H1 (cell line): Measurements from ENCODE around the gene C1orf56. TPM values are rescaled to one million over a fixed set of nuclear protein-coding genes. Genes with fewer than 3 reads are reported as not detected.

ENCODE experiments used
- JUND ChIP-seq: IDR thresholded peaks from 2 replicates; pipeline ENCODE4 v1.6.1; 2011; ENCODE audit warnings: mild to moderate bottlenecking, improper control_type of control experiment, low read length
- POU5F1 ChIP-seq: IDR thresholded peaks from 2 replicates; pipeline ENCODE4 v1.6.1; 2011; ENCODE audit warnings: low read depth, mild to moderate bottlenecking, low read length, moderate library complexity
- SIRT6 ChIP-seq: IDR thresholded peaks from one replicate; pipeline ENCODE4 v1.7.1; 2012; ENCODE audit warnings: low read length, inconsistent platforms
- YY1 ChIP-seq: IDR thresholded peaks from 2 replicates; pipeline ENCODE4 v1.6.1; 2011; ENCODE audit warnings: low read depth, mild to moderate bottlenecking, low read length
- polyA plus RNA-seq, 7 experiments: library from polyadenylated mRNA; depleted of rRNA in 3 of 7; stranded (reverse) in 5 of 7; unstranded in 2 of 7; fragments of >200 nt in 5 of 7; fragments of 200-250 nt in 2 of 7; gene quantifications; 1 replicate in 5 of 7; 2 replicates in 1 of 7; 4 replicates in 1 of 7; pipeline versions ENCODE4 v1.2.1 to v1.2.3, GENCODE V29; 2011 to 2013; ENCODE audit warnings: missing spikeins in 2 of 7, mixed read lengths in 2 of 7
- total RNA-seq: library from RNA; stranded (reverse); fragmentation: NEBNext Ultra II Directional; extraction: Animal tissue kit (Norgen Biotek cat#: 25700); gene quantifications from 2 replicates; pipeline ENCODE4 v1.2.1, GENCODE V29; 2021
- TF ChIP-seq, protein P1 (sequence below): fragments of 300-600 bp; sonication (generic); IDR thresholded peaks from 2 replicates; pipeline ENCODE4 v1.7.1; 2012; ENCODE audit warnings: low read length, moderate library complexity, mild to moderate bottlenecking, inconsistent platforms; ENCODE audit not compliant: insufficient replicate concordance

C1orf56 gene
- total and polyA plus RNA-seq, 2 of the 8 experiments (the other 6 are each of a cell fraction or from before 2014, with no cell fraction given), result 3.0 to 3.4 TPM

DNA sequence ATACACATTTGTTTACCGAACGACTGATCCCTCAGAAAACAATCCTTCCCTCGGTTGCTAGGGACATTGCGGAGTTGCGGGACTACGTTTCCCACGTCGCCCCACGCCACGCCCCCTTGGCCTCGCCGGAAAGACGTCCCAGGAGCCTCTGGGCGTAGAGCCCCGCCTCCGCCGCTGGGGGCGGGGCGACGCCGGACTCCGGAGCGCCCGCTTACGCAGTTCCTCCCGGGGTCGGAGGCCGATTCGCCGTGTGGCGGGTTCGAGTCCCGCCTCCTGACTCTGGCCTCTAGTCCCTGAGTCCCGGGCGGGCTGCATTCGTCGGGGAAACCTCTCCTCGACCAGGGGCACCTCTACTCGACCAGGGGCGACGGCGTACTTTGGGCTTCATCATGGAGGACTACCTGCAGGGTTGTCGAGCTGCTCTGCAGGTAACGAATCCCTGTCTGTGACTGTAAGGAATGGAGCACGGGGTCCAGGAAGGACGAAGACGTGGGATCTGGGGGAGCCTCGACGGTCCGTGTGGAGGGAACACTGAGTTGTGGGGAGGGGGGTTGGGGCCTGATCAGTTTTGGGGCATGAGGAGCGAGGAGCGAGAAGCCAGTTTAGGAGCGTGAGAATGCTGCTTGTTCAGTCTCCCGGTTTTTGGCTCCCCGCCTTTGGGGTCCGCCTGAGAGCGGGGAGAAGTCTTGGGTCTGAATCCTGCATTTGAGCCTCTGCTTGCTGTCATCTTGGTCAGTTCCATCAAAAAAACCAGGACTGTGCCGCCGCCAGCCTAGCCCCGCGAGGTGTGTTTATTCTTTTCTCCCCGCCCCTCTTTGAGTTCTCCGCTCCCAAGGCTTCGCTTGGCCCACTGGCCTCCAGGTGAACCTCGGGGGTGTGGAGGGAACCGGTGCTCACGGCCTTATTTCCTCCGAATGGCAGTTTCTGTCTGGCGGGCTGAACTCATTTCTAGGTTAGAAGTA lies 39.0 kb upstream of the C1orf56 start, which contains the start of gene PRUNE1 (continued):
- TF ChIP-seq, protein P1, sequence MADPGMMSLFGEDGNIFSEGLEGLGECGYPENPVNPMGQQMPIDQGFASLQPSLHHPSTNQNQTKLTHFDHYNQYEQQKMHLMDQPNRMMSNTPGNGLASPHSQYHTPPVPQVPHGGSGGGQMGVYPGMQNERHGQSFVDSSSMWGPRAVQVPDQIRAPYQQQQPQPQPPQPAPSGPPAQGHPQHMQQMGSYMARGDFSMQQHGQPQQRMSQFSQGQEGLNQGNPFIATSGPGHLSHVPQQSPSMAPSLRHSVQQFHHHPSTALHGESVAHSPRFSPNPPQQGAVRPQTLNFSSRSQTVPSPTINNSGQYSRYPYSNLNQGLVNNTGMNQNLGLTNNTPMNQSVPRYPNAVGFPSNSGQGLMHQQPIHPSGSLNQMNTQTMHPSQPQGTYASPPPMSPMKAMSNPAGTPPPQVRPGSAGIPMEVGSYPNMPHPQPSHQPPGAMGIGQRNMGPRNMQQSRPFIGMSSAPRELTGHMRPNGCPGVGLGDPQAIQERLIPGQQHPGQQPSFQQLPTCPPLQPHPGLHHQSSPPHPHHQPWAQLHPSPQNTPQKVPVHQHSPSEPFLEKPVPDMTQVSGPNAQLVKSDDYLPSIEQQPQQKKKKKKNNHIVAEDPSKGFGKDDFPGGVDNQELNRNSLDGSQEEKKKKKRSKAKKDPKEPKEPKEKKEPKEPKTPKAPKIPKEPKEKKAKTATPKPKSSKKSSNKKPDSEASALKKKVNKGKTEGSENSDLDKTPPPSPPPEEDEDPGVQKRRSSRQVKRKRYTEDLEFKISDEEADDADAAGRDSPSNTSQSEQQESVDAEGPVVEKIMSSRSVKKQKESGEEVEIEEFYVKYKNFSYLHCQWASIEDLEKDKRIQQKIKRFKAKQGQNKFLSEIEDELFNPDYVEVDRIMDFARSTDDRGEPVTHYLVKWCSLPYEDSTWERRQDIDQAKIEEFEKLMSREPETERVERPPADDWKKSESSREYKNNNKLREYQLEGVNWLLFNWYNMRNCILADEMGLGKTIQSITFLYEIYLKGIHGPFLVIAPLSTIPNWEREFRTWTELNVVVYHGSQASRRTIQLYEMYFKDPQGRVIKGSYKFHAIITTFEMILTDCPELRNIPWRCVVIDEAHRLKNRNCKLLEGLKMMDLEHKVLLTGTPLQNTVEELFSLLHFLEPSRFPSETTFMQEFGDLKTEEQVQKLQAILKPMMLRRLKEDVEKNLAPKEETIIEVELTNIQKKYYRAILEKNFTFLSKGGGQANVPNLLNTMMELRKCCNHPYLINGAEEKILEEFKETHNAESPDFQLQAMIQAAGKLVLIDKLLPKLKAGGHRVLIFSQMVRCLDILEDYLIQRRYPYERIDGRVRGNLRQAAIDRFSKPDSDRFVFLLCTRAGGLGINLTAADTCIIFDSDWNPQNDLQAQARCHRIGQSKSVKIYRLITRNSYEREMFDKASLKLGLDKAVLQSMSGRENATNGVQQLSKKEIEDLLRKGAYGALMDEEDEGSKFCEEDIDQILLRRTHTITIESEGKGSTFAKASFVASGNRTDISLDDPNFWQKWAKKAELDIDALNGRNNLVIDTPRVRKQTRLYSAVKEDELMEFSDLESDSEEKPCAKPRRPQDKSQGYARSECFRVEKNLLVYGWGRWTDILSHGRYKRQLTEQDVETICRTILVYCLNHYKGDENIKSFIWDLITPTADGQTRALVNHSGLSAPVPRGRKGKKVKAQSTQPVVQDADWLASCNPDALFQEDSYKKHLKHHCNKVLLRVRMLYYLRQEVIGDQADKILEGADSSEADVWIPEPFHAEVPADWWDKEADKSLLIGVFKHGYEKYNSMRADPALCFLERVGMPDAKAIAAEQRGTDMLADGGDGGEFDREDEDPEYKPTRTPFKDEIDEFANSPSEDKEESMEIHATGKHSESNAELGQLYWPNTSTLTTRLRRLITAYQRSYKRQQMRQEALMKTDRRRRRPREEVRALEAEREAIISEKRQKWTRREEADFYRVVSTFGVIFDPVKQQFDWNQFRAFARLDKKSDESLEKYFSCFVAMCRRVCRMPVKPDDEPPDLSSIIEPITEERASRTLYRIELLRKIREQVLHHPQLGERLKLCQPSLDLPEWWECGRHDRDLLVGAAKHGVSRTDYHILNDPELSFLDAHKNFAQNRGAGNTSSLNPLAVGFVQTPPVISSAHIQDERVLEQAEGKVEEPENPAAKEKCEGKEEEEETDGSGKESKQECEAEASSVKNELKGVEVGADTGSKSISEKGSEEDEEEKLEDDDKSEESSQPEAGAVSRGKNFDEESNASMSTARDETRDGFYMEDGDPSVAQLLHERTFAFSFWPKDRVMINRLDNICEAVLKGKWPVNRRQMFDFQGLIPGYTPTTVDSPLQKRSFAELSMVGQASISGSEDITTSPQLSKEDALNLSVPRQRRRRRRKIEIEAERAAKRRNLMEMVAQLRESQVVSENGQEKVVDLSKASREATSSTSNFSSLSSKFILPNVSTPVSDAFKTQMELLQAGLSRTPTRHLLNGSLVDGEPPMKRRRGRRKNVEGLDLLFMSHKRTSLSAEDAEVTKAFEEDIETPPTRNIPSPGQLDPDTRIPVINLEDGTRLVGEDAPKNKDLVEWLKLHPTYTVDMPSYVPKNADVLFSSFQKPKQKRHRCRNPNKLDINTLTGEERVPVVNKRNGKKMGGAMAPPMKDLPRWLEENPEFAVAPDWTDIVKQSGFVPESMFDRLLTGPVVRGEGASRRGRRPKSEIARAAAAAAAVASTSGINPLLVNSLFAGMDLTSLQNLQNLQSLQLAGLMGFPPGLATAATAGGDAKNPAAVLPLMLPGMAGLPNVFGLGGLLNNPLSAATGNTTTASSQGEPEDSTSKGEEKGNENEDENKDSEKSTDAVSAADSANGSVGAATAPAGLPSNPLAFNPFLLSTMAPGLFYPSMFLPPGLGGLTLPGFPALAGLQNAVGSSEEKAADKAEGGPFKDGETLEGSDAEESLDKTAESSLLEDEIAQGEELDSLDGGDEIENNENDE, result no peak
- TF ChIP-seq YY1 (no peak), SIRT6 (no peak), JUND (0 out of 2 replicates have a peak, but pooled peaks have one; percentile 18), POU5F1 (no peak)
- TF ChIP-seq, all 59 proteins: peak for 18
